NCI-H2196 treated with DMSO at 0.1 percent for 48 hours (cell line): ENCODE results near the gene SH3RF2.

Experiments used
- DNase-seq: peaks from one replicate; lab custom pipeline; 2025; ENCODE audit not compliant: unreplicated experiment; lab: John Stamatoyannopoulos, UW

Gene SH3RF2

GRCh38 chr5:145921211-145921610, 15.2 kb upstream of the SH3RF2 start:
- DNase-seq: no peak

GRCh38 chr5:145922059-145922458, 14.3 kb upstream of the SH3RF2 start:
- DNase-seq: no peak

GRCh38 chr5:145923405-145923804, 13.0 kb upstream of the SH3RF2 start:
- DNase-seq: no peak

- no peak for DNase-seq
Observed at GRCh38 chr5:145924849-145925248, 11.5 kb upstream of the SH3RF2 start.

- no peak for DNase-seq
Observed at GRCh38 chr5:145925353-145925752, 11.0 kb upstream of the SH3RF2 start.

GRCh38 chr5:145925803-145926202, 10.6 kb upstream of the SH3RF2 start:
- no peak for DNase-seq

- DNase-seq: no peak
Observed at GRCh38 chr5:145931718-145932117, 4.7 kb upstream of the SH3RF2 start.

- no peak for DNase-seq
Observed at GRCh38 chr5:145934276-145934675, 2.1 kb upstream of the SH3RF2 start.

- DNase-seq: no peak
Observed at GRCh38 chr5:145937432-145938250, 1.3 kb downstream of the SH3RF2 start.

- DNase-seq: no peak
Observed at GRCh38 chr5:145938776-145939539, 2.6 kb downstream of the SH3RF2 start.

- DNase-seq: no peak
Observed at GRCh38 chr5:145939540-145940065, 3.2 kb downstream of the SH3RF2 start.

- no peak for DNase-seq
Observed at GRCh38 chr5:145941096-145941447, 4.7 kb downstream of the SH3RF2 start.

- no peak for DNase-seq
Observed at GRCh38 chr5:145941448-145942130, 5.2 kb downstream of the SH3RF2 start.

- no peak for DNase-seq
Observed at GRCh38 chr5:145942201-145942600, 5.8 kb downstream of the SH3RF2 start.

GRCh38 chr5:145942749-145943148, 6.4 kb downstream of the SH3RF2 start:
- no peak for DNase-seq

- DNase-seq: no peak
Observed at GRCh38 chr5:145943674-145944121, 7.3 kb downstream of the SH3RF2 start.

GRCh38 chr5:145944328-145944727, 8.0 kb downstream of the SH3RF2 start:
- no peak for DNase-seq

- DNase-seq: no peak
Observed at GRCh38 chr5:145945620-145946111, 9.3 kb downstream of the SH3RF2 start.

GRCh38 chr5:145946112-145946861, 9.9 kb downstream of the SH3RF2 start:
- no peak for DNase-seq

GRCh38 chr5:145947581-145947980, 11.2 kb downstream of the SH3RF2 start:
- DNase-seq: no peak

GRCh38 chr5:145948047-145948446, 11.7 kb downstream of the SH3RF2 start:
- no peak for DNase-seq
